Karpas-422 (cell line): ENCODE data around the gene CFAP221. TPM values are rescaled to one million over a fixed set of nuclear protein-coding genes. Genes with fewer than 3 reads are reported as not detected.

Source experiments
- DNase-seq: peaks from one replicate; pipeline ENCODE4 v3.0.0-alpha.2; 2015
- H2AFZ ChIP-seq: fragments of 200-600 bp; sonication (generic); 2 replicates; pipeline ENCODE4 v1.6.1; 2014; ENCODE audit warnings: antibody characterized with exemption, low read length, mixed read lengths
- H3K27ac ChIP-seq: fragments of 200-600 bp; sonication (generic); 2 replicates; pipeline ENCODE4 v1.5.1; 2014; ENCODE audit warnings: mild to moderate bottlenecking, low read length, moderate library complexity
- H3K27me3 ChIP-seq: fragments of 200-600 bp; sonication (generic); 2 replicates; pipeline ENCODE4 v1.6.1; 2014; ENCODE audit warnings: low read length, mixed read lengths
- H3K36me3 ChIP-seq: fragments of 200-600 bp; sonication (generic); 2 replicates; pipeline ENCODE4 v1.6.1; 2014; ENCODE audit warnings: low read length, mixed read lengths; ENCODE audit not compliant: insufficient read depth
- H3K4me1 ChIP-seq: fragments of 200-600 bp; sonication (generic); 2 replicates; pipeline ENCODE4 v1.6.1; 2014; ENCODE audit warnings: mild to moderate bottlenecking, low read length, mixed read lengths
- H3K4me2 ChIP-seq: fragments of 200-600 bp; sonication (generic); 2 replicates; pipeline ENCODE4 v1.6.1; 2014; ENCODE audit warnings: low read length, low read depth, mild to moderate bottlenecking; ENCODE audit not compliant: poor library complexity, severe bottlenecking
- H3K4me3 ChIP-seq: fragments of 200-600 bp; sonication (generic); 2 replicates; pipeline ENCODE4 v1.5.1; 2014; ENCODE audit warnings: mild to moderate bottlenecking, antibody characterized with exemption, low read length, mixed read lengths
- H3K79me2 ChIP-seq: fragments of 200-600 bp; sonication (generic); 2 replicates; pipeline ENCODE4 v1.6.1; 2014; ENCODE audit warnings: mild to moderate bottlenecking, low read length, mixed read lengths
- H3K9ac ChIP-seq: fragments of 200-600 bp; sonication (generic); 2 replicates; pipeline ENCODE4 v1.6.0; 2014; ENCODE audit warnings: low read length
- H3K9me2 ChIP-seq: fragments of 200-600 bp; sonication (generic), shearing (Covaris generic); replicated peaks from 2 replicates; pipeline ENCODE4 v1.6.0; 2014; ENCODE audit warnings: mild to moderate bottlenecking, low read length, moderate library complexity; ENCODE audit not compliant: insufficient read depth
- H3K9me3 ChIP-seq: fragments of 300-700, 200-600 bp; sonication (generic); 2 replicates; pipeline ENCODE4 v1.6.1; 2014; ENCODE audit warnings: low read length, mixed read lengths
- H4K20me1 ChIP-seq: fragments of 200-600 bp; sonication (generic); 2 replicates; pipeline ENCODE4 v1.6.1; 2014; ENCODE audit warnings: mild to moderate bottlenecking, antibody characterized with exemption, low read length, low read depth; ENCODE audit not compliant: insufficient read depth
- total RNA-seq: library from RNA; depleted of rRNA; stranded (reverse); fragments of >200 nt; shearing (Covaris generic); gene quantifications from 2 replicates; pipeline ENCODE4 v1.2.3, GENCODE V29; 2014; ENCODE audit warnings: low replicate concordance; rRNA removed

Gene CFAP221
- total RNA-seq, result 0.72 TPM in 1 of 2 replicates, not detected in the other

- no peaks in the 10 kb centered on the region for H3K4me1 ChIP-seq
- no peaks in the 10 kb centered on the region for H3K9me3 ChIP-seq
- no peaks in the 10 kb centered on the region for H3K9me2 ChIP-seq
- no peak within 1 kb of the TSS for H2AFZ ChIP-seq
- no peaks in the 10 kb centered on the region for H3K79me2 ChIP-seq
- no peak within 1 kb of the TSS for H3K27ac ChIP-seq
- H3K27me3 ChIP-seq, result no peaks in the 10 kb centered on the region
- H3K4me2 ChIP-seq, result no peak within 1 kb of the TSS
- no peak within 1 kb of the TSS for H3K4me3 ChIP-seq
- no peaks in the 10 kb centered on the region for H3K36me3 ChIP-seq
- no peak within 1 kb of the TSS for H3K9ac ChIP-seq
- DNase-seq, result no peak
- no peaks in the 10 kb centered on the region for H4K20me1 ChIP-seq
These were observed at the start of gene CFAP221 for GRCh38 chr2:119544075-119544938. Gene CFAP221 (plus strand): TSS chr2:119544449. CDS start chr2:119546132, 1,683 bp downstream.

GRCh38 chr2:119495948-119496347, 48.3 kb upstream of the CFAP221 start:
- H3K9ac ChIP-seq, result no peak overlapping the region
- H3K27me3 ChIP-seq, result no peaks in the 10 kb centered on the region; the same call in 1 of the 2 replicates
- no peak overlapping the region for H3K4me3 ChIP-seq
- no peaks in the 10 kb centered on the region for H3K79me2 ChIP-seq
- H3K4me1 ChIP-seq, result no peaks in the 10 kb centered on the region
- H3K9me2 ChIP-seq, result no peaks in the 10 kb centered on the region
- H4K20me1 ChIP-seq, result no peaks in the 10 kb centered on the region
- H2AFZ ChIP-seq, result no peak overlapping the region
- H3K9me3 ChIP-seq, result no peaks in the 10 kb centered on the region
- H3K27ac ChIP-seq, result no peak overlapping the region
- no peaks in the 10 kb centered on the region for H3K36me3 ChIP-seq
- DNase-seq, result no peak
- no peak overlapping the region for H3K4me2 ChIP-seq

GRCh38 chr2:119496682-119497081, 47.6 kb upstream of the CFAP221 start:
- no peaks in the 10 kb centered on the region for H3K79me2 ChIP-seq
- H3K36me3 ChIP-seq, result no peaks in the 10 kb centered on the region
- H3K9me2 ChIP-seq, result no peaks in the 10 kb centered on the region
- no peaks in the 10 kb centered on the region for H3K4me1 ChIP-seq
- no peaks in the 10 kb centered on the region for H3K9me3 ChIP-seq
- H3K4me2 ChIP-seq, result no peak overlapping the region
- H3K4me3 ChIP-seq, result no peak overlapping the region
- H4K20me1 ChIP-seq, result no peaks in the 10 kb centered on the region
- H3K9ac ChIP-seq, result no peak overlapping the region
- H3K27ac ChIP-seq, result no peak overlapping the region
- H2AFZ ChIP-seq, result no peak overlapping the region
- H3K27me3 ChIP-seq, result no peaks in the 10 kb centered on the region; the same call in 1 of the 2 replicates
- DNase-seq, result no peak

- Histone ChIP-seq H3K36me3 (no peaks in the 10 kb centered on the region), H3K9ac (no peak overlapping the region), H2AFZ (no peak overlapping the region), H3K4me2 (no peak overlapping the region), H3K27ac (no peak overlapping the region), H3K4me1 (no peaks in the 10 kb centered on the region), H3K9me3 (no peaks in the 10 kb centered on the region), H3K79me2 (no peaks in the 10 kb centered on the region), H4K20me1 (no peaks in the 10 kb centered on the region), H3K4me3 (no peak overlapping the region), H3K9me2 (no peaks in the 10 kb centered on the region), H3K27me3 (no peaks in the 10 kb centered on the region)
- no peak for DNase-seq
These were observed 35.5 kb upstream of the CFAP221 start for GRCh38 chr2:119508756-119509155.

DNA sequence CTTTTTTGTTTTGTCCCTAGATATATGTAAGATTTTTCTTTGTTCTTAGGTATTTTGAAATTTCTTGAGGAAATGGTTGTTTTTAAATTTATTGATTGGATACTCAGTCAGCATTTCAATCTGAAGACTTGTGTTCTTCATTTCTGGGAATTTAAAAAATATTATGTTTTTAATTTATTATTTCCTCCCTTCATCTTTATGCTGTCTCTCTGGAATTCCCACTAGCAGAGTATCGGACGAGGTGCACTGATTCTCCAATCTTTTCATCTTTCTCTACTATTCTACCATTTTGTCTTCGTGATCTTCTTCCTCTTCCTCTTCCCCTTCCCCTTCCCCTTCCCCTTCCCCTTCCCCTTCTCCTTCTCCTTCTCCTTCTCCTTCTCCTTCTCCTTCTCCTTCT, 32.3 kb upstream of the CFAP221 start:
- H3K36me3 ChIP-seq, result no peaks in the 10 kb centered on the region
- no peaks in the 10 kb centered on the region for H4K20me1 ChIP-seq
- no peak overlapping the region for H3K4me3 ChIP-seq
- no peak overlapping the region for H3K4me2 ChIP-seq
- DNase-seq, result no peak
- no peak overlapping the region for H2AFZ ChIP-seq
- no peak overlapping the region for H3K9ac ChIP-seq
- H3K27me3 ChIP-seq, result no peaks in the 10 kb centered on the region
- no peaks in the 10 kb centered on the region for H3K9me2 ChIP-seq
- H3K4me1 ChIP-seq, result no peaks in the 10 kb centered on the region
- no peak overlapping the region for H3K27ac ChIP-seq
- no peaks in the 10 kb centered on the region for H3K79me2 ChIP-seq
- no peaks in the 10 kb centered on the region for H3K9me3 ChIP-seq

DNA sequence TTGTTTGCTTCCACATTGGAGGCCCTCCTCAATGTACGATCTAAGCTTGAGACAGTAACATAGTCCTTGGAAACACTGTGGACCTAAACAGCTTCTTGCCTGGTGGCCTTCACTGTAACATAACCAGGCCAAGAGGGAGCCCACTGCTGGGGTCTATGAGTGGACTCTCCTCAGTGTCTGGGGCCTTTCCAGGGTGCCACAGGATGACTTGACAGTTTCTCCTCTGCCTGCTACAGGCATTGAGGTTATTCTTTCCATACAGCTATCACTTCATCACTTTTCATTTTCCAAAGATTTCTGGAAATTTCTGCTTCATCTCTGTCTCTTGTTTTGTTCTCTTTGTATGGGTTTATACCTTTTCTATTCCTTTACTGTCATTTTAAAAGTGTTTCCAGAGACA, 31.3 kb upstream of the CFAP221 start:
- Histone ChIP-seq H3K4me2 (no peak overlapping the region), H3K4me3 (no peak overlapping the region), H3K9me3 (no peaks in the 10 kb centered on the region), H3K9me2 (no peaks in the 10 kb centered on the region), H3K79me2 (no peaks in the 10 kb centered on the region), H3K36me3 (no peaks in the 10 kb centered on the region), H3K27ac (no peak overlapping the region), H3K9ac (no peak overlapping the region), H4K20me1 (no peaks in the 10 kb centered on the region), H2AFZ (no peak overlapping the region), H3K27me3 (no peaks in the 10 kb centered on the region), H3K4me1 (no peaks in the 10 kb centered on the region)
- DNase-seq, result no peak

DNA sequence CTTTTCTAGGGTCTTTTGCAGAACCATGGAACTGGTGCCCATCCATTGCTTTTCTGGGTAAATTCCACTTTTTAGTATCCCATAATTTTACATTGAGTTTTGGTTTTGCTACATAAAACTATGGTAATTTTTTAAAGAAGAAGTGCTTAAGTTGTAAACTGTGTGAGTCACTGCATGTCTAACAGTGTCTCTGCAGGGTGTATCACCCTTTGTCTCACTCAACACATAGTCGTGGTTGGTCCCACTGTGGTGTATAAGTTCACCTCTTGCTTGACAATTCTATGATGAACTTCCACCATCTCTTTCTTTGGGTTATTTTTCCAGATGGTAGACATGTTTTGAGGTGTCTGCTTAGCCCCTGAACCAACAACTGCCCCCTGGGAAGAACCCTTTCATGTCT, 30.4 kb upstream of the CFAP221 start:
- Histone ChIP-seq H3K79me2 (no peaks in the 10 kb centered on the region), H4K20me1 (no peaks in the 10 kb centered on the region), H3K27me3 (no peaks in the 10 kb centered on the region), H3K4me2 (no peak overlapping the region), H2AFZ (no peak overlapping the region), H3K9me3 (no peaks in the 10 kb centered on the region), H3K9ac (no peak overlapping the region), H3K27ac (no peak overlapping the region), H3K4me1 (no peaks in the 10 kb centered on the region), H3K9me2 (no peaks in the 10 kb centered on the region), H3K36me3 (no peaks in the 10 kb centered on the region), H3K4me3 (no peak overlapping the region)
- DNase-seq, result no peak

GRCh38 chr2:119516121-119516520, 28.1 kb upstream of the CFAP221 start:
- Histone ChIP-seq H2AFZ (no peak overlapping the region), H3K4me1 (no peaks in the 10 kb centered on the region), H3K9me2 (no peaks in the 10 kb centered on the region), H3K36me3 (no peaks in the 10 kb centered on the region), H4K20me1 (no peaks in the 10 kb centered on the region), H3K9me3 (no peaks in the 10 kb centered on the region), H3K4me2 (no peak overlapping the region), H3K27ac (no peak overlapping the region), H3K79me2 (no peaks in the 10 kb centered on the region), H3K9ac (no peak overlapping the region), H3K27me3 (no peaks in the 10 kb centered on the region), H3K4me3 (no peak overlapping the region)
- no peak for DNase-seq
